Stimulated activated naive CD8-positive, alpha-beta T cell treated with anti-CD3 and anti-CD28 coated beads, Interleukin-15, Interleukin-2, amounts not matched to agents 100 ng/mL and 50 ng/mL, for 24 hours (primary cell): ENCODE measurements around the gene ARMC9.
"Not testable (repeated sequence)": the region's sequence is repeated elsewhere in the genome, so short reads cannot be mapped to it uniquely, and the experiment has no call there.

ENCODE experiments used
- H3K27ac Mint-ChIP-seq: one replicate; pipeline ENCODE4 v1.8.0; 2021; ENCODE audit warnings: mild to moderate bottlenecking, mixed read lengths
- H3K27me3 Mint-ChIP-seq: one replicate; pipeline ENCODE4 v1.8.0; 2021; ENCODE audit warnings: mixed read lengths
- H3K36me3 Mint-ChIP-seq: one replicate; pipeline ENCODE4 v1.8.0; 2021; ENCODE audit warnings: low read depth, mixed read lengths
- H3K4me1 Mint-ChIP-seq: one replicate; pipeline ENCODE4 v1.8.0; 2021; ENCODE audit warnings: low read depth, mixed read lengths
- H3K4me3 Mint-ChIP-seq: one replicate; pipeline ENCODE4 v1.8.0; 2021; ENCODE audit warnings: mild to moderate bottlenecking, mixed read lengths
- H3K9me3 Mint-ChIP-seq: one replicate; pipeline ENCODE4 v1.8.0; 2021; ENCODE audit warnings: mixed read lengths

Gene ARMC9

DNA sequence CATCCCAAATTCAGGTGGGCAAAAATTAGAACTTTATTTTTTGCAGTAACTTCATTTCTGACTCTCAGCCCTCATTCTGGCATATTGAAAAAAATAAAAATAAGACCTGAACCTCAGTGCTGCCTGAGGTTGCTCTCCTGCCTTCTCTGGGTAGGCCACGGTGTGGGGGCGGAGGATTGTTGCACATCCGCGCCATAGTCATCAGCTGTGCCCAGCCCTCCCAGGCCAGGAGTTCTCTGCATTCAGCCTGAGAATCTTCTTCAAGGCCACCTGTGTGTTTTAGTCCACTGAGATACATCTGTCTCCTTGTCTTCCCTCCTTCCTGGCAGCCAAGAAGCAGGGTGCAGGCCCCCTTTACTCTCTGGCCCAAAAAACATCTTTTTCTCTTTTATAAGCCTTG lies 94.7 kb downstream of the ARMC9 start:
- no peaks in the 10 kb centered on the region for H3K36me3 Mint-ChIP-seq
- peaks cover 4% of the 10 kb centered on the region for H3K4me1 Mint-ChIP-seq
- no peak overlapping the region for H3K27ac Mint-ChIP-seq
- no peak overlapping the region for H3K4me3 Mint-ChIP-seq
- no peaks in the 10 kb centered on the region for H3K9me3 Mint-ChIP-seq
- no peaks in the 10 kb centered on the region for H3K27me3 Mint-ChIP-seq

DNA sequence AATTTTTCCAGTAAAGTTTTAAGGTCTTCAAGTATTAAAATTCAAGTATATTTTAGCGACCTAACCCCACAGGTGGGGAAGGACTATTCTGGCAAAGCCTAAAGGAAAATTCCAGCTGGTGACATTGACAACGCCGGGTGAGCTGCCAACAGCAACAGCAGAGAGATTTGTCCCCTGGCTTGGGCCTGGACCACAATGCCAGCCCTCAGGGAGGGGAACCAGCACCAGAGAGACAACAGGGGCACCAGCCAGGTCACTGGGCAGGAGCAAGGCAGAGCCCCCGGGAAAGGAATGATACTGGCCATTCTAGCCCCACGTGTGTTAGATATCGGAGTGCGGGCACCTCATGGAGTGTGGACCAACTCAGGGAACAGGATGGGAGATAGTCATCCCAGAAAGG lies 95.7 kb downstream of the ARMC9 start:
- Mint-ChIP-seq H3K4me3 (no peak overlapping the region), H3K27me3 (no peaks in the 10 kb centered on the region), H3K9me3 (no peaks in the 10 kb centered on the region), H3K4me1 (peaks cover 4% of the 10 kb centered on the region), H3K36me3 (no peaks in the 10 kb centered on the region), H3K27ac (no peak overlapping the region)

DNA sequence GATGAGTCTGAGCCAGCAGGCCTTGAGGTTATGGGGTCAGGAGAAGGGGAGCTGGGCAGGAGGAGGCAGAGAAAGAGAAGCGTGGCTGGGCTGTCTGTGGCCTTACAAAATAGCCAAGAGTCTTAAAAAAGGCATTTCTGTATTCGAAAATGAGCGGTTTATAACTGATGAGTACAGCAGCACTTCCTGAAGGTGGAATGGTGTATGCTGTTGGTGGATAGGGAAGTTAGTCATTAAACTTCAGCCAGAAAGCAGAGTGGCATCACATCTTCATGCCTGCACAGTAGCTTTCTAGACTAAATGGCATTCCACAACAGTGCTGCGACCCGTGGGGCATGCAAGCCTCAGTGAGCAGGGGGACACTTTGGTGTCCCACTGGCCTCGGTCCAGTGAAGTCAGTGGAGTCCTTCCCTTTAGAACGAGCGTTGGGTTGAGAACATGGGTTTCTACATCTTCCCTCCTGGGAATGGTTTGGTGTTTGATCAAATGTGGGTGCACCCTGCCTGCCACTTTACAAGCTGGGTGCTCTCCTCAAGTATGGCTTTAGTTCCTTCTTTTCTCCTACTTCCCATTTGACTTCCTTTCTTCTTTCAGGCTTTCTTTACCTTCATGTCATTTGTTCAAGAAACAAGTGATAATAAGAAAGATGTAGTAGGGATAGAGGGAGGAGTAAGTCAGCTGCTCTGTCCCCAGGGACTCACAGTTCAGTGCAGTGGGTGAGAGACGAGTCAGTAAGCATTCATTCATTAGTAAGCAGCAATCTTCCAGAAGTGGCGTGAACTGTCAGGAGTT lies 96.3 kb downstream of the ARMC9 start:
- Mint-ChIP-seq H3K9me3 (no peaks in the 10 kb centered on the region), H3K27me3 (no peaks in the 10 kb centered on the region), H3K4me1 (peaks cover 8% of the 10 kb centered on the region), H3K4me3 (no peak overlapping the region), H3K36me3 (no peaks in the 10 kb centered on the region), H3K27ac (no peak overlapping the region)

GRCh38 chr2:231295363-231295655 lies 96.9 kb downstream of the ARMC9 start:
- no peak overlapping the region for H3K4me3 Mint-ChIP-seq
- H3K27ac Mint-ChIP-seq = no peak overlapping the region
- H3K36me3 Mint-ChIP-seq = no peaks in the 10 kb centered on the region
- no peaks in the 10 kb centered on the region for H3K27me3 Mint-ChIP-seq
- peaks cover 11% of the 10 kb centered on the region for H3K4me1 Mint-ChIP-seq
- no peaks in the 10 kb centered on the region for H3K9me3 Mint-ChIP-seq

DNA sequence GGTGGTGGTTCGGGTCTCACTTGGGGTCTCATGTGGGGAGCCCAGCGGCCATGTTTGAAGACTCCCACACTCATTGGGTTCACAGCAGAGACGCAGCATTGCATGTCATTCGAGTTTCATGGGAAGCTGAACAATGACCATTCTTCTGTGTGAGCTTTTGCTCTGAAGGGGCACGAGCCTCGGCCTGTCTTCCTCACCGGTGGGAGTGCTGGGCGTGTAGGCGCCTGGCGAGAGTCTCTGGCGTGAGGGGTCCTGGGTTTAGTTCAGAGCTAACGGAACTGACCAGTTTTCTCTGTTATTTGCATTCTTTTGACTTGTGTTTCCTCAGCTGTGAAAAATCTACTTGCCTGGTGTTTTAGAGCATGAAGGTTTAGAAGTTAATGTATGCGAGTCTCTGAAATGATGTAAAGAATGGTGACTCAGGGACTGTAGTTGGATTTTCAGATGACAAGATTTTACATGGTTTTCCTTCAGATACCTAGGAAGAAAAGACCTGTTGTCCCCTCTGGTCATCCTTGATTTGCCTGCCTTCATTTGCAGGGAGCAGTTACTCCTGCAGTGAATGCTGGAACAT lies 98.1 kb downstream of the ARMC9 start:
- no peak overlapping the region for H3K4me3 Mint-ChIP-seq
- H3K4me1 Mint-ChIP-seq = peaks cover 16% of the 10 kb centered on the region
- H3K36me3 Mint-ChIP-seq = no peaks in the 10 kb centered on the region
- H3K9me3 Mint-ChIP-seq = no peaks in the 10 kb centered on the region
- no peaks in the 10 kb centered on the region for H3K27me3 Mint-ChIP-seq
- no peak overlapping the region for H3K27ac Mint-ChIP-seq

DNA sequence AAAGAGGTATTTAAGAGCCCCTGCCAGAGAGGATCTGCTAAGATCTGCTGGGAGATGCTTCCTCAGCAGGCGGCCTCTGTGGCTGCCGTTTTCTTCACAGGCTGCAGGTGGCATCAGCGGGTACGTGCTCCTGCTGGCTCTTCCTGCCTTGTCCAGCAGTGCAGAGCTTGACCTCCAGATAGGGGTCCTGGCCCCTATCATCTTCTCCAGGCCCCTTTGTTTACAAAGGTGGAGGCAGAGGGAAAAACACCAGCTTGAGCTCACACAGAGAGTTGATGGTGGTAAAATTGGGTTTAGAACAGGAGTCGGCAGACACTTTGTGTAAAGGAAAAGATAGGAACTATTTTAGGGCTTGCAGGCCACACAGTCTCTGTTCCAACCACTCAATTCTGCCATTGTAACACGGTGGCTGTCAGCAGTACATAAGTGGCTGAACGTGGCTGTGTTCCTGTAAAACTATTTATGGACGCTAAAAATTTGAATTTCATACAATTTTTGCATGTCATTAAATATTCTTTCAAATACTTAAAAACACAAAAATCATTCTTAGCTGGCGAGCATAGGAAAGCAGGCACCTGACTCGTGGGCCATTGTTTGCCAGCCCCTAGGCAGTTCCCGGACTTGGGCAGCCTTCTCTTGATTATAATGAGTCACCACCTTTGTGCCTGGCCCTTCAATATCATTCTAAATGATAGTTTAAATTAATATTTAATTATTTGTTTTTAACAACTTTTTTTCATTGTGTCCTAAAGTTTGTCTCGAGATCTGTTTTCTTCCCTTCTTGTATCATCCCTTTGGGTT lies 98.9 kb downstream of the ARMC9 start:
- no peak overlapping the region for H3K27ac Mint-ChIP-seq
- H3K27me3 Mint-ChIP-seq = no peaks in the 10 kb centered on the region
- no peaks in the 10 kb centered on the region for H3K36me3 Mint-ChIP-seq
- no peaks in the 10 kb centered on the region for H3K9me3 Mint-ChIP-seq
- no peak overlapping the region for H3K4me3 Mint-ChIP-seq
- peaks cover 16% of the 10 kb centered on the region for H3K4me1 Mint-ChIP-seq

GRCh38 chr2:231298091-231298490 lies 99.7 kb downstream of the ARMC9 start:
- H3K27ac Mint-ChIP-seq = no peak overlapping the region
- no peaks in the 10 kb centered on the region for H3K36me3 Mint-ChIP-seq
- no peak overlapping the region for H3K4me3 Mint-ChIP-seq
- peaks cover 16% of the 10 kb centered on the region for H3K4me1 Mint-ChIP-seq
- no peaks in the 10 kb centered on the region for H3K27me3 Mint-ChIP-seq
- no peaks in the 10 kb centered on the region for H3K9me3 Mint-ChIP-seq

GRCh38 chr2:231299267-231299666 lies 100.8 kb downstream of the ARMC9 start:
- Mint-ChIP-seq H3K27me3 (no peaks in the 10 kb centered on the region), H3K4me3 (no peak overlapping the region), H3K36me3 (no peaks in the 10 kb centered on the region), H3K27ac (no peak overlapping the region), H3K4me1 (peaks cover 16% of the 10 kb centered on the region), H3K9me3 (no peaks in the 10 kb centered on the region)

GRCh38 chr2:231300020-231300721 lies 101.7 kb downstream of the ARMC9 start:
- H3K4me1 Mint-ChIP-seq = peaks cover 13% of the 10 kb centered on the region
- H3K27ac Mint-ChIP-seq = no peak overlapping the region
- H3K36me3 Mint-ChIP-seq = no peaks in the 10 kb centered on the region
- H3K9me3 Mint-ChIP-seq = no peaks in the 10 kb centered on the region
- H3K4me3 Mint-ChIP-seq = no peak overlapping the region
- no peaks in the 10 kb centered on the region for H3K27me3 Mint-ChIP-seq

DNA sequence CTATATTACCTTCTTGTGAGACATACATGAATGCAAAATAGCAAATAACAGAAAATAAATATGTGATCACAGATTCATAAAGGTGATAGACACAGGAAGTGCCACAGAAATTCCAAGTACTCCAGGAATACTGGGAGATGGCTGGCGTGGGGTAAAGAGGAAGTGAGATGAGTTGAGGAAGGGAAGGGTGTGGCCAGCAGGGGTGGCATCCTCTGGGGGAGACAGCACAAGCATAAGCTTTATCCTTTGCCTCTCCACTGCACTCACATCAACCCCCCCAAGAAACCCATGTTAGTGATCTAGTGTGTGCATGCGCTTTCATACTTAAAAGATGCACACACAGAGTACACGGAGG lies 102.3 kb downstream of the ARMC9 start:
- H3K9me3 Mint-ChIP-seq = no peaks in the 10 kb centered on the region
- H3K4me3 Mint-ChIP-seq = no peak overlapping the region
- H3K27me3 Mint-ChIP-seq = no peaks in the 10 kb centered on the region
- peaks cover 12% of the 10 kb centered on the region for H3K4me1 Mint-ChIP-seq
- H3K27ac Mint-ChIP-seq = no peak overlapping the region
- H3K36me3 Mint-ChIP-seq = no peaks in the 10 kb centered on the region

- not testable (repeated sequence) for H3K27ac Mint-ChIP-seq, H3K9me3 Mint-ChIP-seq, H3K36me3 Mint-ChIP-seq, H3K27me3 Mint-ChIP-seq, H3K4me3 Mint-ChIP-seq
- H3K4me1 Mint-ChIP-seq = peaks cover 11% of the 10 kb centered on the region
Measured at GRCh38 chr2:231304259-231304658, 105.8 kb downstream of the ARMC9 start.

GRCh38 chr2:231305221-231305620 lies 106.8 kb downstream of the ARMC9 start:
- H3K36me3 Mint-ChIP-seq = no peaks in the 10 kb centered on the region
- H3K27ac Mint-ChIP-seq = no peak overlapping the region
- no peaks in the 10 kb centered on the region for H3K27me3 Mint-ChIP-seq
- no peaks in the 10 kb centered on the region for H3K9me3 Mint-ChIP-seq
- peaks cover 5% of the 10 kb centered on the region for H3K4me1 Mint-ChIP-seq
- H3K4me3 Mint-ChIP-seq = no peak overlapping the region

GRCh38 chr2:231306791-231307393 lies 108.5 kb downstream of the ARMC9 start:
- no peaks in the 10 kb centered on the region for H3K36me3 Mint-ChIP-seq
- no peak overlapping the region for H3K27ac Mint-ChIP-seq
- no peak overlapping the region for H3K4me3 Mint-ChIP-seq
- no peaks in the 10 kb centered on the region for H3K27me3 Mint-ChIP-seq
- peaks cover 2% of the 10 kb centered on the region for H3K4me1 Mint-ChIP-seq
- H3K9me3 Mint-ChIP-seq = no peaks in the 10 kb centered on the region

DNA sequence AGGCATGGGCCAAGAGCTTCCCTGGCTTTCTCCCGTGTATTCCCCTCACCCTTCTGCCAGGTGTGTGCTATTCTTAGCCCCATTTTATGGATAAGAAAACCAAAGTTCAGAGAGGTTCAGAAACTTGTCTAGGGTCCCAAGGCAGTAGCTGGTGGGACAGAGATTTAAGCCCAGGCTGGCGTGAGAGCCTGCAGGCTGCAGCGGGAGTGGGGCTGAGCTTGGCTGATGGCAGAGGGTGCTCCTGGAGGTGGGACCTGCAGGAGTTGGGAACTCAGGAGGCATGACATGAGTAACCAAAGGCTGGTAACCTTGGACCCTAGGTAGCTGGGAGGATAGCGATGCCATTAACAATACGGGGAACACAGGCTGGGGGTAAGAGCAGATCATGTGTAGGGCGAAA lies 109.8 kb downstream of the ARMC9 start:
- H3K4me1 Mint-ChIP-seq = peaks cover 4% of the 10 kb centered on the region
- no peaks in the 10 kb centered on the region for H3K9me3 Mint-ChIP-seq
- no peak overlapping the region for H3K27ac Mint-ChIP-seq
- H3K27me3 Mint-ChIP-seq = no peaks in the 10 kb centered on the region
- H3K36me3 Mint-ChIP-seq = no peaks in the 10 kb centered on the region
- no peak overlapping the region for H3K4me3 Mint-ChIP-seq
